ENCODE measurements around the gene AMH. TPM values are rescaled to one million over a fixed set of nuclear protein-coding genes. Genes with fewer than 3 reads are reported as not detected.

The AMH gene
- total and polyA plus RNA-seq, 2 of the 13 experiments (the other 11 are each of a cell fraction or from before 2014, with no cell fraction given), result 0.03 to 0.18 TPM

GRCh38 chr19:2282062-2282861 is 33.1 kb downstream of the AMH start, which contains the start of gene PEAK3 (continued):
- TF ChIP-seq ZNF350 (CRISPR knock-in tag; IDR thresholded peaks at IDR 0.05; ENCODE audit: borderline replicate concordance, low read depth), result peak; percentile 26; the same call in 1 of the 2 replicates
- 0 out of 2 replicates have a peak, but pooled peaks have one; percentile 37 for TF ChIP-seq ZNF772 (CRISPR knock-in tag; IDR thresholded peaks at IDR 0.05)
- peak; percentile 83 for TF ChIP-seq ZNF292 (CRISPR knock-in tag; IDR thresholded peaks at IDR 0.05; ENCODE audit: borderline replicate concordance, low read depth)
- TF ChIP-seq, protein P1, sequence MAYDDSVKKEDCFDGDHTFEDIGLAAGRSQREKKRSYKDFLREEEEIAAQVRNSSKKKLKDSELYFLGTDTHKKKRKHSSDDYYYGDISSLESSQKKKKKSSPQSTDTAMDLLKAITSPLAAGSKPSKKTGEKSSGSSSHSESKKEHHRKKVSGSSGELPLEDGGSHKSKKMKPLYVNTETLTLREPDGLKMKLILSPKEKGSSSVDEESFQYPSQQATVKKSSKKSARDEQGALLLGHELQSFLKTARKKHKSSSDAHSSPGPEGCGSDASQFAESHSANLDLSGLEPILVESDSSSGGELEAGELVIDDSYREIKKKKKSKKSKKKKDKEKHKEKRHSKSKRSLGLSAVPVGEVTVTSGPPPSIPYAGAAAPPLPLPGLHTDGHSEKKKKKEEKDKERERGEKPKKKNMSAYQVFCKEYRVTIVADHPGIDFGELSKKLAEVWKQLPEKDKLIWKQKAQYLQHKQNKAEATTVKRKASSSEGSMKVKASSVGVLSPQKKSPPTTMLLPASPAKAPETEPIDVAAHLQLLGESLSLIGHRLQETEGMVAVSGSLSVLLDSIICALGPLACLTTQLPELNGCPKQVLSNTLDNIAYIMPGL (CRISPR knock-in tag; IDR thresholded peaks at IDR 0.05; ENCODE audit: borderline replicate concordance in 1 of 2, low read depth in 1 of 2), result 0 out of 4 replicates have a peak, but pooled peaks of 1 of the 2 experiments have one; percentile 20
- TF ChIP-seq HDAC1 (CRISPR knock-in tag; IDR thresholded peaks at IDR 0.05), result peak; percentile 32; the same call in 1 of the 2 replicates
- TF ChIP-seq LRRFIP1 (CRISPR knock-in tag; conservative IDR thresholded peaks at IDR 0.05), result no peak
- TF ChIP-seq, protein P2, sequence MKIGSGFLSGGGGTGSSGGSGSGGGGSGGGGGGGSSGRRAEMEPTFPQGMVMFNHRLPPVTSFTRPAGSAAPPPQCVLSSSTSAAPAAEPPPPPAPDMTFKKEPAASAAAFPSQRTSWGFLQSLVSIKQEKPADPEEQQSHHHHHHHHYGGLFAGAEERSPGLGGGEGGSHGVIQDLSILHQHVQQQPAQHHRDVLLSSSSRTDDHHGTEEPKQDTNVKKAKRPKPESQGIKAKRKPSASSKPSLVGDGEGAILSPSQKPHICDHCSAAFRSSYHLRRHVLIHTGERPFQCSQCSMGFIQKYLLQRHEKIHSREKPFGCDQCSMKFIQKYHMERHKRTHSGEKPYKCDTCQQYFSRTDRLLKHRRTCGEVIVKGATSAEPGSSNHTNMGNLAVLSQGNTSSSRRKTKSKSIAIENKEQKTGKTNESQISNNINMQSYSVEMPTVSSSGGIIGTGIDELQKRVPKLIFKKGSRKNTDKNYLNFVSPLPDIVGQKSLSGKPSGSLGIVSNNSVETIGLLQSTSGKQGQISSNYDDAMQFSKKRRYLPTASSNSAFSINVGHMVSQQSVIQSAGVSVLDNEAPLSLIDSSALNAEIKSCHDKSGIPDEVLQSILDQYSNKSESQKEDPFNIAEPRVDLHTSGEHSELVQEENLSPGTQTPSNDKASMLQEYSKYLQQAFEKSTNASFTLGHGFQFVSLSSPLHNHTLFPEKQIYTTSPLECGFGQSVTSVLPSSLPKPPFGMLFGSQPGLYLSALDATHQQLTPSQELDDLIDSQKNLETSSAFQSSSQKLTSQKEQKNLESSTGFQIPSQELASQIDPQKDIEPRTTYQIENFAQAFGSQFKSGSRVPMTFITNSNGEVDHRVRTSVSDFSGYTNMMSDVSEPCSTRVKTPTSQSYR (CRISPR knock-in tag; IDR thresholded peaks at IDR 0.05; ENCODE audit: borderline replicate concordance), result no peak
- TF ChIP-seq SIX4 (CRISPR knock-in tag; IDR thresholded peaks at IDR 0.05), result no peak
- TF ChIP-seq CEBPG (CRISPR knock-in tag; IDR thresholded peaks at IDR 0.05), result no peak

Measured in HepG2 (cell line).